Astrocyte of the cerebellum (primary cell): ENCODE results near the gene DIP2B.
A peak's percentile ranks its signal among the peaks of the same experiment; 100 is the strongest.

ENCODE experiments used
- DNase-seq: peaks from one replicate; pipeline ENCODE4 v3.0.0-alpha.2; 2011; ENCODE audit warnings: low read depth
- H3K4me3 ChIP-seq: 2 replicates; pipeline ENCODE4 v1.5.1; 2011; ENCODE audit warnings: mild to moderate bottlenecking, low read depth, low read length, moderate library complexity
- in situ Hi-C: cut with HindIII; loops from 2 replicates; pipeline ENCODE4 v1.10.0; 2017; ENCODE audit warnings: low sequenced_read_pairs
- TF ChIP-seq, protein P1 (sequence below): IDR thresholded peaks from 2 replicates; pipeline ENCODE4 v1.5.1; 2012; ENCODE audit warnings: low read length, low read depth, moderate library complexity, mild to moderate bottlenecking; ENCODE audit errors: missing control alignments

DIP2B gene

DNA sequence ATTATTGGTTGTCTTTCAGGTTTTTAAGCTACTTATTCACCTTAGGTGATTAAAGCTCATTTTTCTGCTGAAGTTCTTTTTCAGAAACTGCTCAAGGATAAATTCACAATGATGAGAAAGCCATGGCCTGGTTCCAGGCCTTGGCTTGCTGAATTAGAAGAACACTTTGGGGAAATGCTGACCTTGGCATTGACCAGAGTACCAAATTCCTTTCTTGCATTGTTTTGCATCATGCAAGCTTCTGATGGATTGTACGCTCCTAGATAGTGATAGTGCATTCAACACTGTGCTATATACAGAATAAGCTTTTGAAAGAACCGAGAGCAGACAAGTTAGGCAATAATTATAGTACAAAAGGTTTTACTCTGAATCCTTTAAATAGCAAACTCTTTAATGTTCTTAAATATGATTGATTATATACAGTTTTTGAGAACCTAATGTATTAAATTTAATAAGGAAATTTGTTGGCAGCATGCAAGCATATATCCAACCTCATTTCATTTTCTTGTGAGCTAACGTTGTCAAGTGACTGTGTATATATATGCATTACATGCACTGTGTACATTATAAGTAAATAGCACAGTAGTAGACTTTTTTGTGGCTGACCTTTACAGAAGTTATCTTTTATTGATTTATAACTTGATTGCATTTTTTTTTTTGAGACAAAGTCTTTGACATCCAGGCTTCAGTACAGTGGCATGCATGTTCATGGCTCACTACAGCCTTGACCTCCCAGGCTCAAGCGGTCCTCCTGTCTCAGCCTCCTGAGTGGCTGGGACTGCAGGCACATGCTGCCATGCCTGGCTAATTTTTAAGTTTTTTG is 99.2 kb downstream of the DIP2B start:
- in situ Hi-C loops, result no loop called here
- peak; percentile 71 for DNase-seq
- TF ChIP-seq, protein P1, sequence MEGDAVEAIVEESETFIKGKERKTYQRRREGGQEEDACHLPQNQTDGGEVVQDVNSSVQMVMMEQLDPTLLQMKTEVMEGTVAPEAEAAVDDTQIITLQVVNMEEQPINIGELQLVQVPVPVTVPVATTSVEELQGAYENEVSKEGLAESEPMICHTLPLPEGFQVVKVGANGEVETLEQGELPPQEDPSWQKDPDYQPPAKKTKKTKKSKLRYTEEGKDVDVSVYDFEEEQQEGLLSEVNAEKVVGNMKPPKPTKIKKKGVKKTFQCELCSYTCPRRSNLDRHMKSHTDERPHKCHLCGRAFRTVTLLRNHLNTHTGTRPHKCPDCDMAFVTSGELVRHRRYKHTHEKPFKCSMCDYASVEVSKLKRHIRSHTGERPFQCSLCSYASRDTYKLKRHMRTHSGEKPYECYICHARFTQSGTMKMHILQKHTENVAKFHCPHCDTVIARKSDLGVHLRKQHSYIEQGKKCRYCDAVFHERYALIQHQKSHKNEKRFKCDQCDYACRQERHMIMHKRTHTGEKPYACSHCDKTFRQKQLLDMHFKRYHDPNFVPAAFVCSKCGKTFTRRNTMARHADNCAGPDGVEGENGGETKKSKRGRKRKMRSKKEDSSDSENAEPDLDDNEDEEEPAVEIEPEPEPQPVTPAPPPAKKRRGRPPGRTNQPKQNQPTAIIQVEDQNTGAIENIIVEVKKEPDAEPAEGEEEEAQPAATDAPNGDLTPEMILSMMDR, result no peak
- no peak overlapping the region for H3K4me3 ChIP-seq

DNA sequence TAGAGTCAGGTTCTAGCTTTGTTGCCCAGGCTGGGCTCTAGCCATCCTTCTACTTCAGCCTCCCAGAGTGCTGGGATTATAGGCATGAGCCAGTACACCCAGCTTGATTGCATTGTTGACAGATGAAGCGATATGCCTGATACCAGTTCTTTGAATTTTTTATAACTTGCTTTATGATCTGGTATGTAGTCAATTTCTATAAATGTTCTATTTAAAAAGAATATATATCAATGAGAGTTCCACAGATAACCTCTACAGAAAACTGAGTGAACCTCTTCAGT is 99.8 kb downstream of the DIP2B start:
- H3K4me3 ChIP-seq, result no peak overlapping the region
- in situ Hi-C loops, result no loop called here
- TF ChIP-seq, protein P1, result no peak
- DNase-seq, result no peak

DNA sequence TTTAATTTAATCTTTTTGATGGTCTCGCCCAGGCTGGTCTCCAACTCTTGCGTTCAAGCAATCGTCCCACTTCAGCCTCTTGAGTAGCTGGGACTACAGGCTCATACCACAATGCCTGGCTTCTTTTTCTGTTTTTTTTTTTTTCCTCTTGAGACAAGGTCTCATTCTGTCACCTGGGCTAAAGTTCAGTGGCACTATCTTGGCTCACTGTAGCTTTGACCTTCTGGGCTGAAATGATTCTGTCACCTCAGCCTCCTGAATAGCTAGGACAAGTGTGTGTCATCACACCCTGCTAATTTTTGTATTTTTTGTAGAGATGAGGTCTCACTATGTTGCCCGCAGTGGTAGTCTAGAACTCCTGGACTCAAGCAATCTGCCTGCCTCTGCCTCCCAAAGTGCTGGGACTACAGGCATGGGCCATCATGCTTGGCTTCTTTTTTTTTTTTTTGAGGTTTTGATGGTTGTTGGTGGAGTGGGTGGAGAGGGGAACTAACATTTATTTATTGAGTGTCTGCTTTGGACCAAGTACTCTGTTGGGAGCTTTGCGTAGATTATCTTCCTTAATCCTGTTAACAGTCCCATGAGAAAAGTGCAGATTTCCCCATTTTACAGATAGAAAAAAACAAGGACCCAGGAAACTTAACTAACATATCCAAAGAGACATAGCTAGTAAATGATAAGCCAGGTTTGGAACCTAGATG is 102.0 kb downstream of the DIP2B start:
- in situ Hi-C loops, result no loop called here
- no peak for DNase-seq
- H3K4me3 ChIP-seq, result no peak overlapping the region
- TF ChIP-seq, protein P1, result no peak

DNA sequence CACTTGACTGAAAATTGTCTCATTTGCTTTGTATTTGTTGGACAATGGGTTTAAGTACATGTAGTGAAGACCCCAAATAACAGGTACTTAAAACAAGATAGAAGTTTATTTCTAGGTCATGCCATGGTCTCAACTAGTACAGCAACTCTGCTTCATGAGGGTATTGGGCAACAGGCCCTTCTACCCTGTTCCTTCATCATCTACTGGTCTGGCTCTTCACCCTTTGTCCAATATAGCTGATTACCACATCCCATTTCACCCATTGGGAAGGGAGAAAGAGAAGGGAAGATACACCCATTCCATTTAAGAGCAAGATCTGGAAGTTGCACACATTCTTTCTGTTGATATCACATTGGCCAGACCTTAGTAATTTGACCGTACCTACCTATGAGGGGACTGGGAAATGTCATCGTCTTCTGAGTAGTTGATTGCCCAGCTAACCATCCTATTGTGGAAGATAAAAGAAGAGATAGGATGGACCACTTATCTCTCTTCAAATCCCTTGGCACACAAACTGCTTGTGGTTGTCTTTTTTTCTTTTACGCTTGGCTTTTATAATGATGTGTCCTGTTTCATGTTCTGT is 104.6 kb downstream of the DIP2B start:
- no peak for DNase-seq
- TF ChIP-seq, protein P1, result no peak
- in situ Hi-C loops, result no loop called here
- H3K4me3 ChIP-seq, result no peak overlapping the region

DNA sequence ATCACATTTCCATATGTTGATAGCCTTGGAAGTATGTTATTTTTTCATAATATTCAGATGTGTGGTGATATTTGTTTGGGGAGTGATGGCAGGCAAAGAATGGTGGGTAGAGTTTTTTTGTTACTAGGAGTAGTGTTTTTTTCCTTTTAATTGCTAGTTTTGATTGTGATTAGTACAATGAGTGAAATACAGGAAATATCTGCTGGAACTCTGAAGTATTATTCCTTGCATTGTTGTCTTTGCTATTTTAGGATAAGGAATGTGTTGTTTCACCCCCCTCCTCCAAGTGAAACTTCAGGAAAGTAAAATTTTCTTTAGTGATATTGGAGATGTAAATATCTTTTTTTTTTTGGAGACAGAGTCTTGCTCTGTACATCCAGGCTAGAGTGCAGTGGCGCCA is 105.4 kb downstream of the DIP2B start:
- DNase-seq, result no peak
- TF ChIP-seq, protein P1, result no peak
- in situ Hi-C loops, result no loop called here
- H3K4me3 ChIP-seq, result no peak overlapping the region

DNA sequence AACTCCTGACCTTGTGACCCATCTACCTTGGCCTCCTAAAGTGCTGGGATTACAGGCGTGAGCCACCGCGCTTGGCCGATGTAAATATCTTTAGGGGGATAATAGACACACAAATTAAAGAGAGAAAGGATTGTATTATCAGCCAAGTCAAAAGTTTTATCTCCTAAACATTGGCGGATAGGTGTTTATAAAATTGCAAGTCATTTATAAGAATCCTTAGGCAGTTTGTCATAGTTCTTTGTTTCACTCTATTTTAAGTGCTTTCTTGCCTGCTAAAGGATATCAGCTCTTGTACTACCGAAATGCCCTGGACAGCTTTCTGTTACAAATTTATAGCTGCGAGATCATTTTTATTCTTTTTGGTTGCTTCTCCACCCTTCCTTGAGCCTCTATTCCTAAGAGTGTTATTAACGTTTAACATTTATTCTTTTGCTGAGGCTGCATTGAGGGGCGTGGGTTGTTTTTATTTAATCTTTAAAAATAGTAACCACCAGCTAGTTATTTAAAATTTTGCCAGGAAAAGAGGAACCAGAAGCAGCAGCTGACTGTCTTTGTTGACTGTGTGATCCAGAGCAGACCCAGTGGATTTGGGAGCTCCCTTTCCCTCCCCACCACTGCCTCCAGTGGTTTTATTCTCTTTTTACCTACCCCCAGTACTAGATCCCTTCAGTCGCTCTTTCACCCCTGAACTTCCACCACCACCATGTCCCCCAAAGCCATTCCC is 106.4 kb downstream of the DIP2B start:
- no peak for DNase-seq
- no peak overlapping the region for H3K4me3 ChIP-seq
- TF ChIP-seq, protein P1, result no peak
- in situ Hi-C loops, result no loop called here
